ENCODE measurements around the gene AUP1. TPM values are rescaled to one million over a fixed set of nuclear protein-coding genes. Genes with fewer than 3 reads are reported as not detected.

Gene AUP1
- total RNA-seq, 1 experiment from 2014 or later, result 145 TPM

GRCh38 chr2:74512744-74513604 is 16.5 kb downstream of the AUP1 start:
- peaks cover 9% of the 10 kb centered on the region for H3K4me1 Mint-ChIP-seq (ENCODE audit: low read depth, unreplicated experiment)
- no peak overlapping the region for H3K27ac Mint-ChIP-seq (ENCODE audit: unreplicated experiment)
- H3K4me3 Mint-ChIP-seq (ENCODE audit: low read depth, unreplicated experiment), result peak overlapping the region; percentile 26
- intact Hi-C loops (cut with micrococcal nuclease; ENCODE audit: unreplicated experiment), result no loop called here
- BruUV-seq (replicated peaks), result no TSS peak
- peaks cover 86% of the 10 kb centered on the region for H3K27me3 Mint-ChIP-seq (ENCODE audit: unreplicated experiment)
- no peak for DNase-seq
- H3K9me3 Mint-ChIP-seq (ENCODE audit: low read depth, unreplicated experiment), result no peaks in the 10 kb centered on the region
- H3K36me3 Mint-ChIP-seq (ENCODE audit: insufficient read depth, unreplicated experiment), result peaks cover 13% of the 10 kb centered on the region
- no peak for TF ChIP-seq CTCF (IDR thresholded peaks at IDR 0.05; ENCODE audit: unreplicated experiment)
- CTCF ChIA-PET, result interaction anchor here (1.4 kb wide), 1 partner anchor 71 kb away, joined by 3 read pairs; no protein-coding TSS in a partner anchor

GRCh38 chr2:74511104-74511989 is 18.2 kb downstream of the AUP1 start:
- Mint-ChIP-seq H3K27ac (ENCODE audit: unreplicated experiment) (no peak overlapping the region), H3K27me3 (ENCODE audit: unreplicated experiment) (peaks cover 70% of the 10 kb centered on the region), H3K4me1 (ENCODE audit: low read depth, unreplicated experiment) (peaks cover 9% of the 10 kb centered on the region), H3K36me3 (ENCODE audit: insufficient read depth, unreplicated experiment) (peaks cover 29% of the 10 kb centered on the region), H3K9me3 (ENCODE audit: low read depth, unreplicated experiment) (no peaks in the 10 kb centered on the region), H3K4me3 (ENCODE audit: low read depth, unreplicated experiment) (no peak overlapping the region)
- intact Hi-C loops (cut with micrococcal nuclease; ENCODE audit: unreplicated experiment), result no loop called here
- CTCF ChIA-PET, result interaction anchor here (0.6 kb wide), 1 partner anchor 910 kb away, joined by 5 read pairs; no protein-coding TSS in a partner anchor
- no peak for TF ChIP-seq CTCF (IDR thresholded peaks at IDR 0.05; ENCODE audit: unreplicated experiment)
- no TSS peak for BruUV-seq (replicated peaks)
- DNase-seq, result no peak

- peaks cover 13% of the 10 kb centered on the region for H3K4me1 Mint-ChIP-seq (ENCODE audit: low read depth, unreplicated experiment)
- no peak for DNase-seq
- no peaks in the 10 kb centered on the region for H3K9me3 Mint-ChIP-seq (ENCODE audit: low read depth, unreplicated experiment)
- H3K27me3 Mint-ChIP-seq (ENCODE audit: unreplicated experiment), result peaks cover 63% of the 10 kb centered on the region
- CTCF ChIA-PET, result no interaction called here
- no peak for TF ChIP-seq CTCF (IDR thresholded peaks at IDR 0.05; ENCODE audit: unreplicated experiment)
- H3K36me3 Mint-ChIP-seq (ENCODE audit: insufficient read depth, unreplicated experiment), result peaks cover 26% of the 10 kb centered on the region
- intact Hi-C loops (cut with micrococcal nuclease; ENCODE audit: unreplicated experiment), result no loop called here
- H3K4me3 Mint-ChIP-seq (ENCODE audit: low read depth, unreplicated experiment), result no peak overlapping the region
- H3K27ac Mint-ChIP-seq (ENCODE audit: unreplicated experiment), result peak overlapping the region; percentile 9
- BruUV-seq (replicated peaks), result no TSS peak
Measured at GRCh38 chr2:74510272-74510671, 19.2 kb downstream of the AUP1 start.

- Mint-ChIP-seq H3K9me3 (ENCODE audit: low read depth, unreplicated experiment) (no peaks in the 10 kb centered on the region), H3K27ac (ENCODE audit: unreplicated experiment) (peak overlapping the region; percentile 100), H3K27me3 (ENCODE audit: unreplicated experiment) (peaks cover 45% of the 10 kb centered on the region), H3K4me1 (ENCODE audit: low read depth, unreplicated experiment) (peaks cover 26% of the 10 kb centered on the region), H3K4me3 (ENCODE audit: low read depth, unreplicated experiment) (peak overlapping the region; percentile 97), H3K36me3 (ENCODE audit: insufficient read depth, unreplicated experiment) (peaks cover 43% of the 10 kb centered on the region)
- intact Hi-C loops (cut with micrococcal nuclease; ENCODE audit: unreplicated experiment), result loop anchor here (2.0 kb wide), 1 partner anchor 21 kb away; the partner anchor contains the start of genes AUP1 and HTRA2
- CTCF ChIA-PET, result interaction anchor here (0.7 to 1.7 kb wide), 2 partner anchors 25 to 28 kb away, joined by 5 to 6 read pairs; partner anchors contain the start of genes CCDC142 and TTC31
- BruUV-seq (replicated peaks), result no TSS peak
- no peak for TF ChIP-seq CTCF (IDR thresholded peaks at IDR 0.05; ENCODE audit: unreplicated experiment)
- peak; percentile 41 for DNase-seq
Measured at GRCh38 chr2:74507926-74508520, 21.5 kb downstream of the AUP1 start.
